Colon (tissue), 2 donors: Measurements from ENCODE around the gene DPP6.

Experiments
- FAIRE-seq: peaks from 2 replicates; lab custom pipeline; 2012; peaks lifted over from hg19 to GRCh38; lab: Jason Lieb, UNC
- donor health status: control.
- donor health status: control.

DPP6 gene

DNA sequence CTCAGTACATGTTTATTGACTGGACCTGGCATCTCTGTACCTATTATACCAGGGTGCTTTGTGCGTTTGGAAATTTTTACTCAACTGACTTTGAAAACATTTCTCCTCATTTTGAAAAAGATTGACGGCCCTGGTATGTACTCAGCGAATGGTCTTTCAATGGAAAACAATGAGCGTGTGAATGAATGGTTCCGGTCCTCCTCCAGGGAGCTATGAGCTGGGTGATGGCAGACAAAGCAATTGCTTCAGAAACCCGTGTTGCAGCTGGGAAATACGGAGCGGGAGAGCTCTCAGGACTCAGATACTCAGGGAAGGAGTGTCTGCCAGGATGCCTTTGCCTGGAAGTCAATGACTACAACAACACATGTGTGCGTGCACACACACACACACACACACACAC is 824.8 kb downstream of the DPP6 start:
- no peak for FAIRE-seq

DNA sequence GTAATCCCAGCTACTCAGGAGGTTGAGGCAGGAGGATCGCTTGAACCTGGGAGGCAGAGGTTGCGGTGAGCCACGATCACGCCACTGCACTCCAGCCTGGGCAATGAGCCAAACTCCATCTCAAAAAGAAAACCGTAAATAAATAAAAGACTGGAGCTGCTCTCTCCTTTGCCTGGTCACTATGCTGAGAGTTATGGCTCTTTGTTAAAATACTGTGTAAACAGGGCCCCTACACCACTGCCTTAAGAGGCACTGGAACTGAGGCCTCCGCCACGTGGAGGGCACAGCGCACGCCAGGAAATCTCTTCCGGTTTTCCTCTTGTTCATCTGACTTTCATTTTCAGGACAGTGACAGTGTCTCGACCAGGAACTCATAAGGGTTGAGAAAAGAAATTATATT is 827.4 kb downstream of the DPP6 start:
- FAIRE-seq, result no peak

DNA sequence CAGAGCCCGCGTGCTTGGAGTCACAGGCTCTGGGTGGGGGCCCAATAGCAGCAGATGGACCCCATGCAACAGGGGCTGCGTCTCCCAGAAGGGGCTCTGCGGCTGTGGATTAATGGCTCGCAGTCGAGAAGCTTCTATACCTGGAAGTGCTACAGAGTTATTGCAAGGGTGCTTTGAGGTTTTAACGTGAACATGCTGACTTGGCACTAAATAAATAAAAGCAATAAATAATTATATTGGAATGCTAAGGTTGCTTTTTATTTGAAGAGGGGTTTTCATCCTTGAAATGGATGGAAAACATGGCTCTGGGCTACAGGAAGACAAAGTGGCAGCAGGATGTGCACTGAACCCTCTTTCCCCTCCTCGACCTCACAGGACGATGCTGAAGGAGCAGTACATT is 828.3 kb downstream of the DPP6 start:
- FAIRE-seq, result no peak

DNA sequence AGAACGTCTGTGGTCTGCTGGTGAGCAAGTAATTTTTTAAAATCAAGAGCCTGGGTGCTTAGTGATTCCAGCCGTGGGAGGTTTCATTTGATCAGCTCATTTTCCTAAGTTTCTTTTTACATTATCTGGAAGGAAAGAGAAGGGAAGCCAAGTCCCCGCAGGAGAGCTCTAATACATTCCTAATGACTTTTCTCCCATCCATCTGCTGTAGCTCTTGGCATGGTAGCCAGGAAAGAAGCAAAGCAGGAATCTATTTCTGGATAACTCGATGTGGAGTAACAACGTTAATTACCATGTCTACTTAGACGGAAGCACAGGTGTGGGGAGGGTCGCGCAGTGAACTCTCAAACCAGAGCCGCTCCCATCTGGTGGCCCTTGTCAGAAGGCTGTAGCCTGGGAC is 828.8 kb downstream of the DPP6 start:
- no peak for FAIRE-seq

DNA sequence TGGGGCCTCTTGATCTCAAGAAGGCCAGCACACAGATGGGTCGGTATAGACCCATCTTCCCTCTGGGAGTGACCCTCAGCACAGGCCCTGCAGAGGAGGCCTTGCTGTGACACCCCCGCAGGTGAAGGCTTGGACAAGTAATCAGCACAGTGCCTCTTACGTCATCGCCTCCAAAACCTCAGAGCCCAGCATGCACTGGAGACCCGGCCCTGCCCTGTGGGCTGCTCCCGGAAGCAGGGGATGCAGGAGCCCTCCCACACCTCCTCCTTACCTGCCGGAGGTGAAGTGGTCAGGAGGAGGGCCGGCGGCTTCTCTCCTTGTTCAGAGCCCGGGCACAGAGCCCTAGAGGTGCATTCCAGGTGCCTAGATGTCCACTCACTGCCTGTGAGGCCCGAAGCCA is 829.3 kb downstream of the DPP6 start:
- FAIRE-seq, result no peak

DNA sequence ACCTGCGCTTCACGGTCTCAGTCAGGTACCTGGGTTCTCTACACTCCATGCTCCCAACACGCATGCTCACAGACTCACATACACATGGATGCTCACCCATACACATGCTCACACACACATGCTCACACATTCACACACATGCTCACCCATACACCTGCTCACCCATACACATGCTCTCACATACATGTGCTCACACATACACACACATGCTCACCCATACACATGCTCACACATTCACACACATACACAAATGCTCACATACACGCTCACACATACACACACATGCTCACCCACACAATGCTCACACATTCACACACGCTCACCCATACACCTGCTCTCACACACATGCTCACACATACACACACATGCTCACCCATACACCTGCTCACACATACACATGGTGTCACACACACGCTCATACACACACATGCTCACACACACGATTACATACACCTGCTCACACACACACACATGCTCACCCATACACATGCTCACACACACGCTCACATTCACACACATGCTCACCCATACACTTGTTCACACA is 830.8 kb downstream of the DPP6 start:
- no peak for FAIRE-seq

DNA sequence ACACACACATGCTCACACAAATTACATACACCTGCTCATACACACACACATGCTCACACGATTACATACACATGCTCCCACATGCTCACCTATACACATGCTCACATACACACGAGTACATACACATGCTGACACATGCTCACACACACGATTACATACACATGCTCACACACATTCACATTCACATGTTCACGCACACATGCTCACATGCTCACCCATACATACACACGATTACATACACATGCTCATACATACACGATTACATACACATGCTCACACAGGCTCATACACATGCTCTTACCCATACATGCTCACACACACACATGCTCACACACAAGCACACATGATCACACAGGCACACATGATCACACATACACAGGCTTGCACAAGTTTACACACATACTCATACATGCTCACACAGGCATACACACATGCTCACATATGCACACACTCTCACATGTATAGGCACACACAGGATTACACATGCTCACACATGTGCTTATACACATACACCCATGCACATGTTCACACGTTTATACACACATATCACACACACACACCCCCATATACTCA is 832.2 kb downstream of the DPP6 start:
- no peak for FAIRE-seq

DNA sequence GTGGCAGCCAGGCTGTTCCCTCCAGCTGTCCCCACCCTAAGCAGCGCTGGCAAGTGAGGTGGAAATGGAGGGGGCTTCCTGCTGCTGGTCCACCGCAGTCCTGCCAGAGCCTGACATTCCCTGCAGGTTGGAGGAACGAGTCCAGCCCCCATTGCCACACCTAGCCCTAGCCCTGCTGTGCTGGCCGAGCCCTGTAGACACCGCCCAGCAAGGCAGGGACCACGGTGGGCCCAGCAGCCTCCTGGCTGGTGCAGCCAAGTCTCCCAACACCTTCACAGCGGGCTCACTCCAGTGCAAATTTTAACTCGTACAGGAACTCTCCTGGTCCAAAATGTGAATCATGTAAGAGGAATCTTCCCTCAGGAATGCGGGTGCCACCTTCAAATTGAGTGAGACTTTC is 834.4 kb downstream of the DPP6 start:
- FAIRE-seq, result no peak

DNA sequence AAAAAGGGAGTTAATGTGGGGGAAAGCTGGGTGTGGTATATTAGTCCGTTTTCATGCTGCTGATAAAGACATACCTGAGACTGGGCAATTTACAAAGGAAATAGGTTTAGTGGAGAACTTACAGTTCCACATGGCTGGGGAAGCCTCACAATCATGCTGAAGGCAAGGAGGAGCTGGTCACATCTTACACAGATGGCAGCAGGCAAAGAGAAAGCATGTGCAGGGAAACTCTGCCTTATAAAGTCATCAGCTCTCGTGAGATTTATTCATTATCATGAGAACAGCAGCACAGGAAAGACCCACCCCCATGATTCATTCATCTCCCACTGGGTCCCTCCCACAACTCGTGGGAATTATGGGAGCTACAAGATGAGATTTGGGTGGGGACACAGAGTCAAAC is 836.5 kb downstream of the DPP6 start:
- FAIRE-seq, result no peak

DNA sequence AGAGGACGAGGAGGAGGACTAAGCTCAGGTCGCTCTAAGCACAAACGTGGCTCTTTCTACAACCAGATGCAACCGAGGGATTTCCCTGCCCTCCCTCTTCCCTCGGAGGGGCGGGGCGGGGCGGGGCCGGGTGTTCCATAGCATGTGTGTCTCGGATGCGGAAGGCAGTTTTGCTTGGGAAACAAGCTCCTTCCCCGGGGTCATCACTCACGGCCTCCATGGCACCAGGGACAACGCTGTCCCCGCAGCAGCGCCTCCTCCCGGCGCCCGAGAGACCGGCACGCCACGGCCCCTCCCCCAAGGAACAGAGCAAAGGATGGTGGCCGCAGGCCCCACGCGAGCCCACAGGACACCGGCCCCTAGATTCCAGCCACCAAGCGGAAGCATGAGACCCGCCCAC is 840.3 kb downstream of the DPP6 start:
- no peak for FAIRE-seq

DNA sequence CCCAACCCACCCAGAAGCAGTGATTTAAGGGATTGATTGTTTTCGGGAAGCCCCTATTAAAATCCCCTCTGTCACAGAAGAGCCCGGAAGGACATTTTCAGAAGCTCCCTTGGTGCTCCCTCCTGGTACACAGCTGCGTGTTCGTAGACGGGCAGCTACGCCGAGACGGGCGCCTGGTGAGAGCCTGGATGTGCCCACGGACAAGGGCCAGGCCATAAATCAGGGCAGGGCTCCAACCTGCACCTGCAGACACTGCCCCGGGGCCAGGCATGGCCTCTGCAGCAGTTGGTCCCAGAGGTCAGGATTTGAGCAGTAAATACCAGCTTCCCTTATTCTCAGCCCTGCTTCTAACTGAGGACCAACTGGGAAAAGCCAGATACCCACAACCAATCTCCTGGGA is 843.9 kb downstream of the DPP6 start:
- no peak for FAIRE-seq

DNA sequence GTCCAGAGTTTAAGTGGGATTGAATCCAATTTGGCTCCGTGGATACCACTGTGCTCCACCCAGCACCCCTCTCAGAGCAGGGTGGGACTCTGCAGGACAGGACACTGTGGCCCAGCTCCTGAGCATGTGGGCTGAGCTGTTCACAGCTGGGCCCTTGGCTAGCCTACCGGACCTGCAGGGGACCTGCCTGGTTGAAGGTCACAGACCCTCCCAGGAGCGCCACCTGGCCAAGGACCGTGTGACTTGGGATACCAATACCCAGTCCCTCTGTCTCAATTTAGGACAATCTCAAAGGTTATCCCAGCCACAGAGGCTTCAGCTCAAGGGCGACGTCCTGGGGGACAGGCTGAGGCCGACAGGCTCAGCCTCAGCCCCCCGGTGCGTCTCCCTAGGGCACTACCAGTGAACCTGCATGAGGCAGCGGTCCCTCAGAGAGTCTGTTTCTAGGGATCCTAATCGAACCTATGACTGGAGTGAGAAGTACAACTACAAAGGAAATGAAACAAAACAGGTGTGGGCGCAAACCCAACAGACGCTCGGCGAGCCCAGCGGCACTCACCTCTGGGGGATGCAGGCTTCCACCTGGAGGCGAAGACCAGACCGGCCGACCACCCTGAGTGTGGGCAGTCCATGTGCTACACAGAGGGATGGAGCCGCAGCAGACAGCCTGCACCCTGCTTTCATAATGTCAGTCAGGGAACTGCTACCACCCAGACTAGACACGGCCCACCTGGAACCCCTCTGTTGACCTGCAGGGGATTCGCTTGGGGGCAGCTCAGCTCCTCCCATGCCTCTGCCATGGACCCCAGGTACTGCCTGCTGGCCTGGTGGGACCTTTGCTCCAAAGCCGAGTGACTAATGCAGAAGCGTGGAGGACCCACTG is 847.0 kb downstream of the DPP6 start:
- FAIRE-seq, result no peak

DNA sequence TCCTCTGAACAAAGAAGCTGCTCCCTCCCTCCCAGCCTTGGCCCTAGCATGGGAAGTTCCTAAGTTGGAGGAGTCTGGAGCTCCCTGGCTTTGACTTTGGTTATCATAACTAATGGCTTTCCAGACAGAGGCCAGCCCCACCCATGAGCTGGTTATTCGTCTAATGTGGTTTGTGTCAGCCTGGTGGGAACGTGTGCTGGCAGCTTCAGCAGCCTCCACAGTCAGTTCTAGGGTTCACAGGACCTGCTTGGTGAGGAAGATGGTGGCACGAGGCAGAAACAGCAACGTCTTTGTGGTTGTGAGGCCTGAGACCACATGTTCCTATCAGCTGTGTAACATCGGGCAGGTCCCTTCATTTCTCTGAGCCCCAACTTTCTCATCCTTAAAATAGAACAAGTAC is 847.7 kb downstream of the DPP6 start:
- no peak for FAIRE-seq

DNA sequence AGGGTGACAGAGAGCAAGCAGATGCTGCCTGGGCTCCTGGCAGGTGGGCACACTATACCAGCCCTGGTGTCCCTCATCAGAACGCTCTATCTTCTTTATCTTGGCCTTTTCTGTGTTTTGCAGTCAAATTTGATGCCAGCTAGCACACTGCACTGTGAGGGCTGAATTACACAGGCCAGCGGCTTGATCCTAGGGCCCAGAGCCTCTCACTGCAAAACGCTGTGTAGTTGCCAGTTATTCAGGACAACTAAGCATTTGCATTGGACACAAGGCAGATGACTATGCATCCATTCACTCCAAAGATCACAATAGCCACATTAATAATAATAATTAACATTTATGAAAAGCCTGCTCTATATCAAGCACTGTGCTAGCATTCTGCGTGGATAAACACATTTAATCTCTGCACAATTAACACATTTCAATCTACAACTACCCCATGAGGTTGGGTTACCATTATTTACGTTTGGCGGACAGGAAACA is 850.4 kb downstream of the DPP6 start:
- no peak for FAIRE-seq

DNA sequence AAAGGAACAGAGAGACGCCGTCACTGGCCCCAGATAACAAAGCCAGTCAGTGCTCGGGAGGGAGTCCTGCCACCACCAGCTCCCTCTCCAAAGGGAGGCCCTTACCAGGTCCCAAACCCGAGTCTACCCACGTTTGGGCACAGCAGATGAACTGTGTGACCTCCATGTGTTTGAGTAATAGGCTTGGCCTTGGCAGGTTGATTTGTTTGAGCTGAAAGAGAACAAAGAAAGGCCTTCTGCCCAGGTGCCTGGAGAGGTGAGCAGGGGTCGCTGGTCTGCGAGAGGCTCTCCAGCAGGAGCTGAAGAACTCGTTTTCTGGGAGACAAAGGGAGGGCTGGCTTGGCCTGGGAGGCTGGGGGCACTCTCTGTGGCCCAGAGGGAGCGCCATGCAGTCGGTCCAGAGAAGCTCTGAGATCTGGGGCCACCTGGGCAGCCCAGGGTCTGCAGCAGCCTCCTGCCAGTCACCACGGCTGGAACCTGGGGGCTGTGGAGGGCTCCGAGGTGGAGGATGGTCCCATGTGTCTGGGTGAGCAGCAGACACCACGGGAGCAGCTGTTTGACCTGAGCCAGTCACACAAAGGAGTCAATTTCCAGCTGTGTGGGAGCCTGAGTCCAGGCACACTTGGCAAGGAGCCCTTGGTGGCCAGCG is 851.0 kb downstream of the DPP6 start:
- no peak for FAIRE-seq

DNA sequence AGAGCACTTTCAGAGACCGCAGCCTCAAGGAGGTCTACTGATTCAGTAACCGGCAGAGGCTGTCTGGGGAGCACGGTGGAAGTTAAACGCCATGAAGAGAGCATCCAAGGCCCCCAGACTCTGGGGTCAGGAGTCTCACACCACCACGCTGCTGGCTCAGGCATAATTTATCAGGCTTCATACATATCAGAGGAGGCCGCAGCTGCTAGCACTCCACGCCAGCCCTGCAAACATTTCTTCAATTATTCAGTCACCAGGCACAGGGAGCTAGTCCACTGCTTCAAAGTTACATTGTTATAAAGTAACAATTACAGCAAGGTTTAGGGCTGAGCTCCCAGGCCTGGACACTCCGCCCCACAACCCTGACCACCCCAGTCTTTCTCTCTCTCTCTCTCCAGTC is 852.9 kb downstream of the DPP6 start:
- FAIRE-seq, result no peak

DNA sequence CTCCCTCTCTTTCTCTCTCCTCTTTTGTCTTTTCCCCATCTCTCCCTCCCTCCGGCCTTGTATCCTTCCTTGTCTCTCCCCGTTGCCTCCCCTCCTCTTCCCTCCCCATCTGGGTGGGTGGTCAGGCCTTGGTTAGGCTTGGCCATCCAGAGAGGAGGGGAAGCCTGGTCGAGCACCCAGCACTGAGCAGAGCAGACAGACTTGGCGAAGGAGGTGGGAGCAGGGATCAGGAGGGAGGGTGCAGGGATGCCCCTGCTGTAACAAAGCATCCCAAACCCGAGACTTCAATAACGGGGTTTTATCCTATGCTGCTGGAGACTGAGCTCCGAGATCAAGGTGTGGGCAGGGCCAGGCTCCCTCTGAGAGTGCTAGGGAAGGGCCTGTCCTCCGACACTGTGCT is 853.4 kb downstream of the DPP6 start:
- no peak for FAIRE-seq

DNA sequence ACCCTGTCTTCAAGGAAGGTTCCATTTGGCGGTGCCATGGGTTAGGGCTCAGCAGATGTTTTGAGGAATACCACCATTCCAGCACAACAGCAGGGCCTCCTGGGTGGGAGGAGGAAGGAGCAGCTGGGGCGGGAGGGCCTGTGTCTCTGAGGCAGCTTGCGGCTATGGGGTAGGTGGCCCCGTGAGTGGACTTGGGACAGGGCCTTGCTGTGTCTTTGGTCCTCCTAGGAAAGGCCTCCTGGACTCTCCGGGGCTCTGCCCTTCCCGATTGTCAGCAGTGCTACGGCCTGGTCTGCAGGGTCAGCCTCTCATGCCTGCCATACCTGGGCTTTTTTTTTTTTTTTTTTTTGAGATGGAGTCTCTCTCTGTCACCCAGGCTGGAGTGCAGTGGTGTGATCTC is 854.0 kb downstream of the DPP6 start:
- no peak for FAIRE-seq

DNA sequence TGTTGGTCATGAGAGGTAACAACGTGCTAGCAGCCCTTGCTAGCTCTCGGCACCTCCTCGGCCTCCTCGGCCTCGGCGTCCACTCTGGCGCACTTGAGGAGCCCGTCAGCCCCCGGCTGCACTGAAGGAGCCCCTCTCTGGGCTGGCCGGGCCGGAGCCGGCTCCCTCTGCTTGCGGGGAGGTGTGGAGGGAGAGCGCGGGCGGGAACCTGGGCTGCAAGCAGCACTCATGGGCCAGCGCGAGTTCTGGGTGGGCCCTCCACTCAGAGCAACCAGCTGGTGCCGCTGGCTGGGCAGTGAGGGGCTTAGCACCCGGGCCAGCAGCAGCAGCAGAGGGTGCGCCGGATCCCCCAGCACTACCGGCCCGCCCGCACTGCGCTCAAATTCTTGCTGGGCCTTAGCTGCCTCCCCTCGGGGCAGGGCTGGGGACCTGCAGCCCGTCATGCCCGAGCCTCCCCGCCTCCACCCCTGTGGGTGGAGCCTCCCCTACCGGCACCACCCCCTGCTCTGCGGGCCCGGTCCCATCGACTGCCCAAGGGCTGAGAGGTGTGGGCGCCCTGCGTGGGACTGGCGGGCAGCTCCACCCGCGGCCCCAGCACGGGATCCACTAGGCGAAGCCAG is 854.6 kb downstream of the DPP6 start:
- no peak for FAIRE-seq

DNA sequence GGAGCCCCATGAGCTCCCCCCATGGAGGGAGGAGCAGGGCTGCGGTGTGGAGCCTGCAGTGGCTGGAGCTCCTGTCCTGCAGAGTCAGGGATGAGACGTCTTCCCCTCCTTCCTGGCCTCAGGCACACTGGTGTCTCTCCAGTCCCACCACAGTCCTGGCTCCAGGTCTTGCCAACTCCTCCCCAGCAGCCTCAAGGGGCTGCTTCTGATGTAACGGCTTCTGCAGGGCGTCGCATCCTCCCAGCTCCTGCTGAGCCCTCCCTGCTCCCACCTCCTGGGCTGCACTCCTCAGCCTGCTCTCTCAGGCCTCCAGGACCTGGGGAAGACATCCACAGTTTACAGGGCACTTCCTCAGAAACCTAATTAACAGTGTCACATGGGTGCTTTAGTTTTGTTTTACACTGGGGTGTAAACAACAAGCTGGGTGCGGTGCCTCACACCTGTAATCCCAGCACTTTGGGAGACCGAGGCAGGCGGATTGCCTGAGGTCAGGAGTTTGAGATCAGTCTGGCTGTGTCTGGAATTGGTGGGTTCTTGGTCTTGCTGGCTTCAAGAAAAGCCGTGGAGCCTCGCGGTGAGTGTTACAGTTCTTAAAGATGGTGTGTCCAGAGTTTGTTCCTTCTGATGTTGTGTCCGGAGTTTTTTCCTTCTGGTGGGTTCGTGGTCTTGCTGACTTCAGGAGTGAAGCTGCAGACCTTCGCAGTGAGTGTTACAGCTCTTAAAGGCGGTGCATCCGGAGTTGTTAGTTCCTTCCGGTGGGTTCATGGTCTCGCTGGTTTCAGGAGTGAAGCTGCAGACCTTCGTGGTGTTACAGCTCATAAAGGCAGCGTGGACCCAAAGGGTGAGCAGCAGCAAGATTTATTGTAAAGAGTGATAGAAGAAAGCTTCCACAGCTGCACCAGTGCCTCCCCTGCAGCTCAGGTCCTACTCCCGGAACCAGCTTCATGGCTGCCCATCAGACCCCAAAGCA is 855.7 kb downstream of the DPP6 start:
- no peak for FAIRE-seq
